Measurements from ENCODE around the gene SFT2D1.
A peak's percentile ranks its signal among the peaks of the same experiment; 100 is the strongest.
"Not testable (repeated sequence)": the region's sequence is repeated elsewhere in the genome, so short reads cannot be mapped to it uniquely, and the experiment has no call there.

The SFT2D1 gene

GRCh38 chr6:166342349-166343149 lies at the start of gene SFT2D1:
TSS of gene SFT2D1 (minus strand) at chr6:166342545. CDS start at chr6:166342481, 64 bp downstream.
- Histone ChIP-seq H3K9me3 (ENCODE audit: control insufficient read depth in 5 of 5, low read length in 5 of 5) (no peaks in the 10 kb centered on the region), H3K4me3 (ENCODE audit: low read depth in 1 of 5, low read length in 5 of 5) (peak within 1 kb of the TSS; percentile 85 to 99 (median 95)), H3K27ac (ENCODE audit: low read depth, low read length) (peak within 1 kb of the TSS; percentile 90), H3K27me3 (ENCODE audit: control insufficient read depth in 5 of 5, insufficient read depth in 4 of 5, low read length in 5 of 5) (no peaks in the 10 kb centered on the region), H3K36me3 (ENCODE audit: control insufficient read depth in 5 of 5, insufficient read depth in 5 of 5, low read length in 5 of 5) (peaks cover 0 to 3% (median 1%) of the 10 kb centered on the region in 5 donors), H3K4me1 (ENCODE audit: control insufficient read depth in 5 of 5, insufficient read depth in 5 of 5, low read length in 5 of 5) (peaks cover 6 to 57% (median 43%) of the 10 kb centered on the region in 5 donors), H3K9ac (ENCODE audit: low read length in 5 of 5) (peak within 1 kb of the TSS; percentile 93 to 98 (median 94))

- H3K4me3 ChIP-seq (ENCODE audit: low read depth in 1 of 5, low read length in 5 of 5): no peak overlapping the region
- H3K27me3 ChIP-seq (ENCODE audit: control insufficient read depth in 5 of 5, insufficient read depth in 4 of 5, low read length in 5 of 5): no peaks in the 10 kb centered on the region
- H3K27ac ChIP-seq (ENCODE audit: low read depth, low read length): no peak overlapping the region
- no peaks in the 10 kb centered on the region for H3K36me3 ChIP-seq (ENCODE audit: control insufficient read depth in 5 of 5, insufficient read depth in 5 of 5, low read length in 5 of 5)
- no peak overlapping the region for H3K9ac ChIP-seq (ENCODE audit: low read length in 5 of 5)
- H3K4me1 ChIP-seq (ENCODE audit: control insufficient read depth in 5 of 5, insufficient read depth in 5 of 5, low read length in 5 of 5): peaks cover 0 to 13% (median 8%) of the 10 kb centered on the region in 5 donors
- no peaks in the 10 kb centered on the region for H3K9me3 ChIP-seq (ENCODE audit: control insufficient read depth in 5 of 5, low read length in 5 of 5)
Observed at GRCh38 chr6:166389119-166389518, 46.8 kb upstream of the SFT2D1 start.

- Histone ChIP-seq H3K9me3 (ENCODE audit: control insufficient read depth in 5 of 5, low read length in 5 of 5) (no peaks in the 10 kb centered on the region), H3K27ac (ENCODE audit: low read depth, low read length) (no peak overlapping the region), H3K4me3 (ENCODE audit: low read depth in 1 of 5, low read length in 5 of 5) (no peak overlapping the region), H3K4me1 (ENCODE audit: control insufficient read depth in 5 of 5, insufficient read depth in 5 of 5, low read length in 5 of 5) (peaks cover 0 to 13% (median 10%) of the 10 kb centered on the region in 5 donors), H3K27me3 (ENCODE audit: control insufficient read depth in 5 of 5, insufficient read depth in 4 of 5, low read length in 5 of 5) (no peaks in the 10 kb centered on the region), H3K9ac (ENCODE audit: low read length in 5 of 5) (no peak overlapping the region), H3K36me3 (ENCODE audit: control insufficient read depth in 5 of 5, insufficient read depth in 5 of 5, low read length in 5 of 5) (no peaks in the 10 kb centered on the region)
Observed at GRCh38 chr6:166388290-166389004, 46.1 kb upstream of the SFT2D1 start.

GRCh38 chr6:166387642-166388289 lies 45.4 kb upstream of the SFT2D1 start:
- Histone ChIP-seq H3K36me3 (ENCODE audit: control insufficient read depth in 5 of 5, insufficient read depth in 5 of 5, low read length in 5 of 5) (no peaks in the 10 kb centered on the region), H3K4me1 (ENCODE audit: control insufficient read depth in 5 of 5, insufficient read depth in 5 of 5, low read length in 5 of 5) (peaks cover 0 to 15% (median 10%) of the 10 kb centered on the region in 5 donors), H3K27me3 (ENCODE audit: control insufficient read depth in 5 of 5, insufficient read depth in 4 of 5, low read length in 5 of 5) (no peaks in the 10 kb centered on the region), H3K9me3 (ENCODE audit: control insufficient read depth in 5 of 5, low read length in 5 of 5) (no peaks in the 10 kb centered on the region), H3K27ac (ENCODE audit: low read depth, low read length) (no peak overlapping the region), H3K9ac (ENCODE audit: low read length in 5 of 5) (no peak overlapping the region), H3K4me3 (ENCODE audit: low read depth in 1 of 5, low read length in 5 of 5) (no peak overlapping the region)

- not testable (repeated sequence) for H3K4me3 ChIP-seq (ENCODE audit: low read depth in 1 of 5, low read length in 5 of 5); H3K27ac ChIP-seq (ENCODE audit: low read depth, low read length); H3K9ac ChIP-seq (ENCODE audit: low read length in 5 of 5); H3K27me3 ChIP-seq (ENCODE audit: control insufficient read depth in 5 of 5, insufficient read depth in 4 of 5, low read length in 5 of 5); H3K9me3 ChIP-seq (ENCODE audit: control insufficient read depth in 5 of 5, low read length in 5 of 5); H3K36me3 ChIP-seq (ENCODE audit: control insufficient read depth in 5 of 5, insufficient read depth in 5 of 5, low read length in 5 of 5)
- H3K4me1 ChIP-seq (ENCODE audit: control insufficient read depth in 5 of 5, insufficient read depth in 5 of 5, low read length in 5 of 5): peaks cover 0 to 20% (median 12%) of the 10 kb centered on the region in 5 donors
Observed at GRCh38 chr6:166387098-166387497, 44.8 kb upstream of the SFT2D1 start.

- H3K4me1 ChIP-seq (ENCODE audit: control insufficient read depth in 5 of 5, insufficient read depth in 5 of 5, low read length in 5 of 5): peaks cover 0 to 28% (median 18%) of the 10 kb centered on the region in 5 donors
- H3K27me3 ChIP-seq (ENCODE audit: control insufficient read depth in 5 of 5, insufficient read depth in 4 of 5, low read length in 5 of 5): no peaks in the 10 kb centered on the region
- no peak overlapping the region for H3K4me3 ChIP-seq (ENCODE audit: low read depth in 1 of 5, low read length in 5 of 5)
- H3K36me3 ChIP-seq (ENCODE audit: control insufficient read depth in 5 of 5, insufficient read depth in 5 of 5, low read length in 5 of 5): no peaks in the 10 kb centered on the region
- no peaks in the 10 kb centered on the region for H3K9me3 ChIP-seq (ENCODE audit: control insufficient read depth in 5 of 5, low read length in 5 of 5)
- H3K27ac ChIP-seq (ENCODE audit: low read depth, low read length): no peak overlapping the region
- H3K9ac ChIP-seq (ENCODE audit: low read length in 5 of 5): no peak overlapping the region
Observed at GRCh38 chr6:166386111-166386510, 43.8 kb upstream of the SFT2D1 start.

GRCh38 chr6:166383802-166384363 lies 41.5 kb upstream of the SFT2D1 start:
- not testable (repeated sequence) for H3K27me3 ChIP-seq (ENCODE audit: control insufficient read depth in 5 of 5, insufficient read depth in 4 of 5, low read length in 5 of 5)

GRCh38 chr6:166382933-166383801 lies 40.8 kb upstream of the SFT2D1 start, which contains the start of gene MPC1:
TSS of gene MPC1 (minus strand) at chr6:166382940. CDS start at chr6:166382876, 64 bp downstream.
- H3K4me3 ChIP-seq (ENCODE audit: low read depth in 1 of 5, low read length in 5 of 5): peak within 1 kb of the TSS; percentile 79 to 97 (median 94)
- no peaks in the 10 kb centered on the region for H3K9me3 ChIP-seq (ENCODE audit: control insufficient read depth in 5 of 5, low read length in 5 of 5)
- H3K4me1 ChIP-seq (ENCODE audit: control insufficient read depth in 5 of 5, insufficient read depth in 5 of 5, low read length in 5 of 5): peaks cover 0 to 38% (median 24%) of the 10 kb centered on the region in 5 donors
- peak within 1 kb of the TSS; percentile 59 to 96 (median 87) for H3K9ac ChIP-seq (ENCODE audit: low read length in 5 of 5)
- no peaks in the 10 kb centered on the region for H3K27me3 ChIP-seq (ENCODE audit: control insufficient read depth in 5 of 5, insufficient read depth in 4 of 5, low read length in 5 of 5)
- peak within 1 kb of the TSS; percentile 91 for H3K27ac ChIP-seq (ENCODE audit: low read depth, low read length)
- no peaks in the 10 kb centered on the region for H3K36me3 ChIP-seq (ENCODE audit: control insufficient read depth in 5 of 5, insufficient read depth in 5 of 5, low read length in 5 of 5)

More at GRCh38 chr6:166383802-166384363, 41.5 kb upstream of the SFT2D1 start:
- H3K9ac ChIP-seq (ENCODE audit: low read length in 5 of 5): peak overlapping the region; percentile 59 to 96 (median 69)
- H3K9me3 ChIP-seq (ENCODE audit: control insufficient read depth in 5 of 5, low read length in 5 of 5); H3K36me3 ChIP-seq (ENCODE audit: control insufficient read depth in 5 of 5, insufficient read depth in 5 of 5, low read length in 5 of 5): not testable (repeated sequence)
- H3K27ac ChIP-seq (ENCODE audit: low read depth, low read length): peak overlapping the region; percentile 91
- peak overlapping the region; percentile 79 to 97 (median 94) for H3K4me3 ChIP-seq (ENCODE audit: low read depth in 1 of 5, low read length in 5 of 5)
- peaks cover 0 to 38% (median 28%) of the 10 kb centered on the region in 5 donors for H3K4me1 ChIP-seq (ENCODE audit: control insufficient read depth in 5 of 5, insufficient read depth in 5 of 5, low read length in 5 of 5)

- Histone ChIP-seq H3K9ac (ENCODE audit: low read length in 5 of 5) (peak overlapping the region in 4 of 5 donors; percentile 74 to 94 (median 82)), H3K4me1 (ENCODE audit: control insufficient read depth in 5 of 5, insufficient read depth in 5 of 5, low read length in 5 of 5) (peaks cover 0 to 33% (median 21%) of the 10 kb centered on the region in 5 donors), H3K4me3 (ENCODE audit: low read depth in 1 of 5, low read length in 5 of 5) (peak overlapping the region in 4 of 5 donors; percentile 79 to 97 (median 91)), H3K36me3 (ENCODE audit: control insufficient read depth in 5 of 5, insufficient read depth in 5 of 5, low read length in 5 of 5) (no peaks in the 10 kb centered on the region), H3K9me3 (ENCODE audit: control insufficient read depth in 5 of 5, low read length in 5 of 5) (no peaks in the 10 kb centered on the region), H3K27ac (ENCODE audit: low read depth, low read length) (peak overlapping the region; percentile 81), H3K27me3 (ENCODE audit: control insufficient read depth in 5 of 5, insufficient read depth in 4 of 5, low read length in 5 of 5) (no peaks in the 10 kb centered on the region)
Observed at GRCh38 chr6:166382500-166382932, 40.2 kb upstream of the SFT2D1 start.

All from subcutaneous abdominal adipose tissue (tissue), 5 donors.